GM12878 (cell line): Measurements from ENCODE around the gene E2F1. TPM values are rescaled to one million over a fixed set of nuclear protein-coding genes. Genes with fewer than 3 reads are reported as not detected.

ENCODE experiments used
- ATAC-seq: fragments of 200-7000 bp; cut with Tn5 transposase; 3 replicates; pipeline ENCODE4 v1.9.1; 2020; ENCODE audit warnings: mild to moderate bottlenecking, moderate library complexity
- BruUV-seq: library from RNA; stranded (reverse); fragments of 400-500 nt; replicated peaks from 2 replicates; lab custom pipeline; 2021; lab: Mats Ljungman, UMichigan
- CTCF ChIA-PET: fragments of 300-600 bp; sonication (Branson Sonifier 250); formaldehyde crosslinking; extraction: SDS; loops from one replicate; lab custom pipeline; 2021; ENCODE audit warnings: inconsistent platforms; lab: Yijun Ruan, JAX
- POLR2A ChIA-PET: fragments of 350-600 bp; formaldehyde crosslinking; extraction: SDS; loops from one replicate; lab custom pipeline; 2021; ENCODE audit warnings: inconsistent platforms; lab: Charles Lee
- RAD21 ChIA-PET: fragments of 300-600 bp; sonication (Branson Sonifier 250); formaldehyde crosslinking; loops from one replicate; lab custom pipeline; 2023; ENCODE audit warnings: antibody characterized with exemption; ENCODE audit not compliant: unreplicated experiment; lab: Charles Lee
- SMC1A ChIA-PET: fragments of 300-600 bp; sonication (Branson Sonifier 250); formaldehyde crosslinking; loops from one replicate; lab custom pipeline; 2023; ENCODE audit not compliant: unreplicated experiment, uncharacterized antibody; lab: Charles Lee
- DNase-seq: peaks from one replicate; pipeline ENCODE4 v3.0.0-alpha.2; 2011; ENCODE audit warnings: low read depth, low spot score
- FAIRE-seq: peaks from 3 replicates; lab custom pipeline; 2011; peaks lifted over from hg19 to GRCh38; lab: Jason Lieb, UNC
- H2AFZ ChIP-seq: 2 replicates; pipeline ENCODE4 v1.6.0; 2011; ENCODE audit warnings: low read depth, low read length, control low read depth; ENCODE audit not compliant: control insufficient read depth
- H3K27ac ChIP-seq: 2 replicates; pipeline ENCODE4 v1.5.1; 2011; ENCODE audit warnings: control low read depth; ENCODE audit not compliant: control insufficient read depth, insufficient read depth
- H3K27me3 ChIP-seq, 2 experiments: replicated peaks in 1 of 2; 2 replicates each; pipeline versions ENCODE4 v1.6.0 to v1.6.1; 2011; ENCODE audit warnings: low read length in 1 of 2; ENCODE audit not compliant: control insufficient read depth in 2 of 2, insufficient read depth in 2 of 2
- H3K36me3 ChIP-seq, 2 experiments: 2 replicates each; pipeline ENCODE4 v1.5.1; 2011; ENCODE audit warnings: low read length in 1 of 2; ENCODE audit not compliant: control insufficient read depth in 2 of 2, insufficient read depth in 2 of 2
- H3K4me1 ChIP-seq: 2 replicates; pipeline ENCODE4 v1.6.1; 2011; ENCODE audit warnings: mild to moderate bottlenecking, low read length, moderate library complexity, mixed read lengths; ENCODE audit not compliant: control insufficient read depth, insufficient read depth
- H3K4me2 ChIP-seq: 2 replicates; pipeline ENCODE4 v1.6.0; 2011; ENCODE audit warnings: control low read depth; ENCODE audit not compliant: control insufficient read depth, insufficient read depth
- H3K4me3 ChIP-seq: fragments of 200-600 bp; sonication (generic); 2 replicates; pipeline ENCODE4 v1.5.1; 2016
- H3K79me2 ChIP-seq: 2 replicates; pipeline ENCODE4 v1.6.0; 2011; ENCODE audit warnings: low read length; ENCODE audit not compliant: control insufficient read depth, insufficient read depth
- H3K9ac ChIP-seq: 2 replicates; pipeline ENCODE4 v1.8.0; 2011; ENCODE audit warnings: low read length, control low read depth, mixed read lengths; ENCODE audit not compliant: control insufficient read depth, insufficient read depth
- H3K9me3 ChIP-seq: replicated peaks from 3 replicates; pipeline ENCODE4 v1.5.1; 2011; ENCODE audit warnings: mild to moderate bottlenecking, low read length; ENCODE audit not compliant: control insufficient read depth, insufficient read depth
- H4K20me1 ChIP-seq: 2 replicates; pipeline ENCODE4 v1.6.0; 2011; ENCODE audit not compliant: control insufficient read depth, insufficient read depth
- BRCA1 ChIP-seq: IDR thresholded peaks from 2 replicates; pipeline ENCODE4 v1.6.1; 2011; ENCODE audit warnings: low read depth, low read length, improper control_type of control experiment
- CBFB ChIP-seq: IDR thresholded peaks from 2 replicates; pipeline ENCODE4 v1.6.1; 2016; ENCODE audit warnings: antibody characterized with exemption, low read depth
- CTCF ChIP-seq, 3 experiments: IDR thresholded peaks in 2 of 3; conservative IDR thresholded peaks in 1 of 3; 2 replicates each; pipeline ENCODE4 v1.5.1; 2011; ENCODE audit warnings: low read depth in 3 of 3, low read length in 3 of 3, mild to moderate bottlenecking in 3 of 3, control low read depth in 2 of 3, moderate library complexity in 2 of 3, inconsistent platforms in 1 of 3, mixed read lengths in 1 of 3; ENCODE audit not compliant: control insufficient read depth in 2 of 3, insufficient read depth in 1 of 3; ENCODE audit errors: extremely low read depth in 1 of 3
- CUX1 ChIP-seq: IDR thresholded peaks from 2 replicates; pipeline ENCODE4 v1.6.1; 2012; ENCODE audit warnings: improper control_type of control experiment, low read depth, low read length; ENCODE audit not compliant: insufficient replicate concordance
- DPF2 ChIP-seq: fragments of 450-650 bp; IDR thresholded peaks from 2 replicates; pipeline ENCODE4 v1.6.1; 2017; ENCODE audit warnings: mild to moderate bottlenecking
- E2F4 ChIP-seq: IDR thresholded peaks from 2 replicates; pipeline ENCODE4 v1.6.1; 2012; ENCODE audit warnings: low read depth, low read length, improper control_type of control experiment
- KAT2A ChIP-seq: conservative IDR thresholded peaks from 2 replicates; pipeline ENCODE4 v1.6.1; 2011; ENCODE audit warnings: low read depth, low read length; ENCODE audit not compliant: control insufficient read depth
- NRF1 ChIP-seq: conservative IDR thresholded peaks from 2 replicates; pipeline ENCODE4 v1.6.1; 2011; ENCODE audit warnings: mild to moderate bottlenecking, low read depth, low read length, improper control_type of control experiment
- PAX5 ChIP-seq: IDR thresholded peaks from 2 replicates; pipeline ENCODE4 v1.6.1; 2011; ENCODE audit warnings: low read depth, low read length, borderline replicate concordance
- RAD21 ChIP-seq: IDR thresholded peaks from 2 replicates; pipeline ENCODE4 v1.6.1; 2011; ENCODE audit warnings: mild to moderate bottlenecking, low read depth, low read length, moderate library complexity; ENCODE audit not compliant: insufficient read depth
- RBBP5 ChIP-seq: fragments of 200-600 bp; sonication (generic); conservative IDR thresholded peaks from 2 replicates; pipeline ENCODE4 v1.6.1; 2016
- TAF1 ChIP-seq: IDR thresholded peaks from 2 replicates; pipeline ENCODE4 v1.6.1; 2011; ENCODE audit warnings: mild to moderate bottlenecking, low read depth, low read length, borderline replicate concordance
- TBL1XR1 ChIP-seq: IDR thresholded peaks from 2 replicates; pipeline ENCODE4 v1.6.1; 2012; ENCODE audit warnings: low read depth, low read length, improper control_type of control experiment
- ZBED1 ChIP-seq: IDR thresholded peaks from 2 replicates; pipeline ENCODE4 v1.6.1; 2016; ENCODE audit warnings: borderline replicate concordance
- ZZZ3 ChIP-seq: IDR thresholded peaks from 2 replicates; pipeline ENCODE4 v1.6.1; 2011; ENCODE audit warnings: low read depth; ENCODE audit not compliant: control insufficient read depth, insufficient read length
- WGBS: methylation state at CpG from one replicate; pipeline ENCODE4 v1.1.6; 2016; ENCODE audit warnings: low lambda C conversion rate; ENCODE audit not compliant: insufficient replicate concordance, insufficient coverage; ENCODE audit errors: missing lambda C conversion rate; 5-methylcytosine and 5-hydroxymethylcytosine counted together
- in situ Hi-C: fragments of 300-500 bp; cut with MboI; formaldehyde crosslinking; loops from 9 replicates; pipeline ENCODE4 v1.14.3; 2018; ENCODE audit warnings: mixed read lengths
- intact Hi-C: fragments of 100-400 bp; cut with micrococcal nuclease; formaldehyde crosslinking; loops from one replicate; pipeline ENCODE4 v1.14.2; 2022; ENCODE audit not compliant: unreplicated experiment
- polyA plus RNA-seq, 11 experiments: library from polyadenylated mRNA; depleted of rRNA in 4 of 11; unstranded in 6 of 11; stranded (reverse) in 5 of 11; fragments of >200 nt; fragmentation: Nextera tagmentation in 4 of 11; fragmentation: Illumina TruSeq in 1 of 11; extraction: Ambion mirVana in 4 of 11; extraction: Trizol in 1 of 11; gene quantifications; 1 replicate in 1 of 11; 2 replicates in 10 of 11; pipeline versions ENCODE4 v1.2.1 to v1.2.3, GENCODE V29; 2011 to 2016; ENCODE audit warnings: inconsistent platforms in 2 of 11, missing spikeins in 2 of 11, low read depth in 1 of 11
- total RNA-seq, 4 experiments: library from RNA; depleted of rRNA in 3 of 4; stranded (reverse); fragments of >200 nt in 3 of 4; fragmentation: Illumina TruSeq in 1 of 4; extraction: Trizol in 1 of 4; gene quantifications; 2 replicates each; pipeline versions ENCODE4 v1.2.1 to v1.2.3, GENCODE V29; 2013 to 2021

E2F1 gene
- total and polyA plus RNA-seq, 10 of the 15 experiments (the other 5 are each of a cell fraction or from before 2014, with no cell fraction given): 0.29 to 50.2 (median 19.7) TPM

DNA sequence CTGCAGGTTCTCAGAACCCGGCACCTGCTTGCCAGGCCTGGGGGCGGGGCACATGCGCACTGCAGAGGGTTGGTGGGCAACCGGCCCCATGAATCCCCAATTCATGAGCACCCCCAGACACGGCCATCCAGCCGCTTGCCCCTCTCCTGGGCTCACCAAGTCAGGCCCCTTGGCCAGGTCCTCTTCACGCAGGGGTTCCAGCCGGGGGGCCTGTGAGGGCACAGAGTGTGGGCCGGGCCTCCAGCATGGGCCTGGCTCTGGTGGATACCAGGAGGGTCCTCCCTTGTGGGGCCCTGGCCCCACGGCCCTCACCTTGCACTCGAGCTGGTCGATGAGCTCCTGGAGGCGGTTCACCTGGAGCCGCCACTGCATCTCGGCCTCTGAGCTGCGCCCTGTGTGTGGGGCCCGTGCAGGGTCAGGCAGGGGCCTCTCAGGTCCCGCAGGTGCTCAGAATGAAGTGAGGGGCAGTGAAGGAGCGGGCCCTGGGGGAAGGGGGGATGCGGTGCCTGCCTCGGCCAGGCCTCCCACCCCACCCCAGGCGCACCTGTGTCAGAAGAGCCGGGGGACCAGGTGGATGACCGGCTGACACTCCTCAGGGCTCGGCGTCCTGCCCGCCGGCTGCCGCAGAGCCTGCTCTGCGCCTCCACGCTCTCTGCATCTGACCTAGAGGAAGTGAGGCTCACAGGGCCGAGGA is 26.7 kb downstream of the E2F1 start:
- ChIA-PET CTCF (interaction anchor here (0.9 kb wide), 1 partner anchor 8 kb away, joined by 3 read pairs; no protein-coding TSS in a partner anchor), RAD21 (no interaction called here), POLR2A (no interaction called here), SMC1A (no interaction called here)
- no peak for ATAC-seq
- intact Hi-C loops: loop anchor here (10.0 kb wide), 1 partner anchor 465 kb away; no protein-coding TSS in a partner anchor
- BruUV-seq: no TSS peak
- 91% methylated on average over 26 of the region's 32 CpGs for WGBS
- peaks cover 13% of the 10 kb centered on the region for H3K4me1 ChIP-seq
- H3K4me3 ChIP-seq: no peak overlapping the region
- H3K9me3 ChIP-seq: no peaks in the 10 kb centered on the region
- in situ Hi-C loops: no loop called here
- no peaks in the 10 kb centered on the region for H3K79me2 ChIP-seq
- H3K9ac ChIP-seq: no peak overlapping the region
- FAIRE-seq: no peak
- H3K27me3 ChIP-seq: no peaks in the 10 kb centered on the region
- no peak for TF ChIP-seq RBBP5
- TF ChIP-seq TBL1XR1: no peak
- TF ChIP-seq RAD21: no peak
- no peak for TF ChIP-seq DPF2
- TF ChIP-seq CBFB: no peak
- no peak for TF ChIP-seq TAF1
- no peak for TF ChIP-seq CTCF (IDR thresholded peaks at IDR 0.05 in 2 of 3, conservative IDR thresholded peaks at IDR 0.05 in 1 of 3; ENCODE audit: control insufficient read depth in 2 of 3, extremely low read depth in 1 of 3, insufficient read depth in 1 of 3, low read depth in 3 of 3, low read length in 3 of 3)
- TF ChIP-seq PAX5: no peak
- no peak for TF ChIP-seq NRF1
- TF ChIP-seq ZZZ3: no peak
- TF ChIP-seq CUX1: no peak
- TF ChIP-seq ZBED1: no peak
- TF ChIP-seq BRCA1: no peak
- TF ChIP-seq KAT2A: no peak
- TF ChIP-seq E2F4: no peak
- no peaks in the 10 kb centered on the region for H4K20me1 ChIP-seq
- no peak overlapping the region for H3K27ac ChIP-seq
- no peaks in the 10 kb centered on the region for H3K36me3 ChIP-seq
- no peak overlapping the region for H2AFZ ChIP-seq
- H3K4me2 ChIP-seq: no peak overlapping the region
- DNase-seq: no peak
